Measurements from ENCODE around the gene CARMIL3. TPM values are rescaled to one million over a fixed set of nuclear protein-coding genes. Genes with fewer than 3 reads are reported as not detected.
A peak's percentile ranks its signal among the peaks of the same experiment; 100 is the strongest.

CARMIL3 gene
- total and polyA plus RNA-seq, 2 of the 4 experiments (the other 2 are of a cell fraction) = under 0.01 TPM; not detected in 1

- H2AK9ac ChIP-seq (replicated peaks; ENCODE audit: low read depth, low read length, poor library complexity) = peak overlapping the region; percentile 99
- H3K56ac ChIP-seq (ENCODE audit: extremely low read depth, insufficient read depth, low read length) = peak overlapping the region; percentile 69; the same call in 1 of the 2 replicates
- peak overlapping the region; percentile 72 for H3K4me3 ChIP-seq (ENCODE audit: insufficient read depth, low read depth, low read length)
- H3K4me1 ChIP-seq (ENCODE audit: control insufficient read depth, insufficient read depth, low read length) = peaks cover 8% of the 10 kb centered on the region
- intact Hi-C loops (cut with micrococcal nuclease) (no loop called here), in situ Hi-C loops (cut with MboI; ENCODE audit: low sequenced_read_pairs) (loop anchor here (10.0 kb wide), 1 partner anchor 121 kb away; no protein-coding TSS in a partner anchor), dilution Hi-C loops (cut with HindIII; ENCODE audit: low sequenced_read_pairs, unreplicated experiment) (no loop called here)
- H3K23ac ChIP-seq (ENCODE audit: low read depth, low read length) = peak overlapping the region; percentile 91
- H3K14ac ChIP-seq (replicated peaks; ENCODE audit: low read depth, low read length) = peak overlapping the region; percentile 93
- peak overlapping the region; percentile 46 for H4K91ac ChIP-seq (ENCODE audit: insufficient read depth, low read depth, low read length)
- H2BK120ac ChIP-seq (ENCODE audit: low read depth, low read length) = no peak overlapping the region
- H3K36me3 ChIP-seq (ENCODE audit: control insufficient read depth, insufficient read depth, low read length) = peaks cover 21% of the 10 kb centered on the region
- peak overlapping the region; percentile 26 for H2AK5ac ChIP-seq (ENCODE audit: low read depth, low read length)
- ChIA-PET CTCF (interaction anchor here (0.8 to 3.4 kb wide), 4 partner anchors 11 to 59 kb away, joined by 3 to 15 read pairs (median 5); no protein-coding TSS in a partner anchor), POLR2A (ENCODE audit: unreplicated experiment) (no interaction called here)
- TF ChIP-seq NFE2L2 (IDR thresholded peaks at IDR 0.05; ENCODE audit: low read depth, low read length) (no peak), USF2 (IDR thresholded peaks at IDR 0.05; ENCODE audit: low read depth, low read length) (peak; percentile 85), MXI1 (IDR thresholded peaks at IDR 0.05; ENCODE audit: borderline replicate concordance, low read depth, low read length) (0 out of 2 replicates have a peak, but pooled peaks have one; percentile 28)
- peak overlapping the region; percentile 91 for H3K9ac ChIP-seq (ENCODE audit: low read depth, low read length)
- peak; percentile 44 for DNase-seq
- H2BK20ac ChIP-seq (ENCODE audit: low read depth, low read length) = no peak overlapping the region
- H2AFZ ChIP-seq (replicated peaks; ENCODE audit: low read length, poor library complexity) = peak overlapping the region; percentile 98
- no peaks in the 10 kb centered on the region for H3K9me3 ChIP-seq (ENCODE audit: control insufficient read depth, insufficient read depth, low read length)
- H3K4me2 ChIP-seq (ENCODE audit: low read depth, low read length) = peak overlapping the region; percentile 79
- H3K79me1 ChIP-seq (ENCODE audit: low read depth in 1 of 2, low read length in 2 of 2) = peaks cover 16 to 36% of the 10 kb centered on the region in 2 experiments
- no peaks in the 10 kb centered on the region for H3K27me3 ChIP-seq (ENCODE audit: control insufficient read depth, insufficient read depth, low read length)
- peak overlapping the region; percentile 36 to 80; a peak in 3 of 4 replicates for H4K8ac ChIP-seq (ENCODE audit: low read depth in 2 of 2, low read length in 2 of 2)
- 75% methylated on average over 4 of the region's 12 CpGs; no CpG with 5 or more reads in 1 of the 2 experiments for WGBS, 2 experiments (ENCODE audit: extremely low coverage in 2 of 2, insufficient read length in 1 of 2)
- no TSS peak for BruUV-seq (replicated peaks)
- H2BK5ac ChIP-seq (ENCODE audit: low read depth, low read length, poor library complexity, severe bottlenecking) = peak overlapping the region; percentile 69
- peak overlapping the region; percentile 87 for H3K4ac ChIP-seq (ENCODE audit: low read depth, low read length)
- H4K20me1 ChIP-seq (ENCODE audit: insufficient read depth, low read length) = peaks cover 19% of the 10 kb centered on the region; the same call in 1 of the 2 replicates
- peaks cover 13% of the 10 kb centered on the region for H3K9me1 ChIP-seq (ENCODE audit: insufficient read depth, low read length)
- no peak overlapping the region for H2BK15ac ChIP-seq (ENCODE audit: low read depth, low read length)
- peak overlapping the region; percentile 73 for H3K27ac ChIP-seq (ENCODE audit: insufficient read depth, low read length)
- peak; percentile 1; the same call in 1 of the 2 replicates for ATAC-seq (ENCODE audit: low read depth)
- peak overlapping the region; percentile 20 for H4K5ac ChIP-seq (ENCODE audit: low read depth, low read length)
- peak overlapping the region; percentile 40; the same call in 1 of the 2 replicates for H3K18ac ChIP-seq (ENCODE audit: low read depth, low read length)
Measured at GRCh38 chr14:24095271-24096068, 43.7 kb downstream of the CARMIL3 start.

Measured in IMR-90 (cell line).